NCI-H2029 treated with DMSO at 0.1 percent for 48 hours (cell line): ENCODE data around the gene PPP1R13B.

Experiments
- DNase-seq: peaks from one replicate; lab custom pipeline; 2025; lab: John Stamatoyannopoulos, UW

Gene PPP1R13B

GRCh38 chr14:103744621-103745395, 102.6 kb downstream of the PPP1R13B start:
- DNase-seq, result no peak

- DNase-seq, result no peak
These were observed 103.7 kb downstream of the PPP1R13B start for GRCh38 chr14:103743691-103744090.

- DNase-seq, result no peak
These were observed 104.7 kb downstream of the PPP1R13B start for GRCh38 chr14:103742499-103743255.

- no peak for DNase-seq
These were observed 105.5 kb downstream of the PPP1R13B start for GRCh38 chr14:103741876-103742275.

- DNase-seq, result no peak
These were observed 106.2 kb downstream of the PPP1R13B start for GRCh38 chr14:103740991-103741689.

GRCh38 chr14:103739793-103740501, 107.4 kb downstream of the PPP1R13B start:
- DNase-seq, result no peak

- DNase-seq, result no peak
These were observed 107.9 kb downstream of the PPP1R13B start for GRCh38 chr14:103739466-103739792.

- DNase-seq, result no peak
These were observed 108.5 kb downstream of the PPP1R13B start for GRCh38 chr14:103738701-103739451.

- DNase-seq, result no peak
These were observed 109.2 kb downstream of the PPP1R13B start for GRCh38 chr14:103738166-103738565.

- DNase-seq, result no peak
These were observed 109.8 kb downstream of the PPP1R13B start for GRCh38 chr14:103737432-103738045.

GRCh38 chr14:103736546-103737431, 110.6 kb downstream of the PPP1R13B start:
- no peak for DNase-seq

GRCh38 chr14:103735815-103736545, 111.4 kb downstream of the PPP1R13B start:
- no peak for DNase-seq

GRCh38 chr14:103735439-103735814, 111.9 kb downstream of the PPP1R13B start:
- DNase-seq, result no peak

GRCh38 chr14:103735022-103735421, 112.4 kb downstream of the PPP1R13B start:
- no peak for DNase-seq

- DNase-seq, result no peak
These were observed 113.1 kb downstream of the PPP1R13B start for GRCh38 chr14:103734081-103734888.

- no peak for DNase-seq
These were observed 113.7 kb downstream of the PPP1R13B start for GRCh38 chr14:103733651-103734050.

GRCh38 chr14:103732868-103733620, 114.3 kb downstream of the PPP1R13B start:
- no peak for DNase-seq
